GM18867 (cell line): Measurements from ENCODE around the gene RAD51B.
A peak's percentile ranks its signal among the peaks of the same experiment; 100 is the strongest.

Experiments
- ATAC-seq: cut with Tn5 transposase; IDR thresholded peaks from one replicate; pipeline ENCODE4 v1.9.1; 2021; ENCODE audit warnings: mild to moderate bottlenecking, moderate library complexity; ENCODE audit not compliant: unreplicated experiment

RAD51B gene

DNA sequence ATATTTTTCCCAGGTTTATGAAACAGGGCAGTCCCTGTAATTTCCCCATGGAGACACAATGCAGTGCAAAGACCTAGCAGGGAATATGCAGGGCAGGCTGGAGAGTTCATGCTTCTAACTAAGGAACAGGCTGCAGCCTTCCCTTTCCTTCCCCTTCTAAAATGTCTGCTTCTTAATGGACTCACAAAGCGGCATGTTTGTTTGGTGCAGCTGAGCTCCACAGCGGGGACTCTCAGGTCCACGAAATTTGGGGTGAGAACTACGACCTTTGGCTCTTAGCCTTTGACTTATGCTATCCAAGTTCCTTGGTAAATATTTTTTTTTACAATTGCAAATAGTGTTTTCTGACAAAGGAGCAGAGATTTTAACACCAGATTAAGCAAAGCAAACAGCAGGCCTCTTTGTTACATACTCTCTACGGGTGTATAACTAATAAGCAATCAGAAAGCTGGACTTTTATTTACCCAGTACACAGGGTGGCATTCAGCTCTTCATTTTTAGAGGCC is 649.7 kb downstream of the RAD51B start:
- no peak for ATAC-seq

DNA sequence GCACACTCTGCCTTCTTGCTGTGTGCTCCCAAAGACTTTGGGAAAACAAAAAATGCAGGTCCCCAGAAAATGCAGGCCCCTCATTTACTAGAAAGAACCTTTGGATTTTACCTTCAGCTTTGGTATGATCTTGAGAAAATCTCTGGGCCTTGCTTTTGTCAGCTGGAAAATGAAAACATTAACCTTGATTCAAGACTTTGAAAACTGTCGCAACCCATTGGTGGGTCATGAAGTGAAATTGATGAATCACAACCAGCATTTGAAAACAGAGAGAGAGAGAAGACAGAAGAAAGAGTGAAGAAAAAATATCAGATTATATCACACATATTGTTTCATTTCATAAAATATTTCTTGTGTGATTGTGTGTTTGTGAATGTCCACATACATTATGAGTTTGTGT is 650.8 kb downstream of the RAD51B start:
- ATAC-seq, result no peak

DNA sequence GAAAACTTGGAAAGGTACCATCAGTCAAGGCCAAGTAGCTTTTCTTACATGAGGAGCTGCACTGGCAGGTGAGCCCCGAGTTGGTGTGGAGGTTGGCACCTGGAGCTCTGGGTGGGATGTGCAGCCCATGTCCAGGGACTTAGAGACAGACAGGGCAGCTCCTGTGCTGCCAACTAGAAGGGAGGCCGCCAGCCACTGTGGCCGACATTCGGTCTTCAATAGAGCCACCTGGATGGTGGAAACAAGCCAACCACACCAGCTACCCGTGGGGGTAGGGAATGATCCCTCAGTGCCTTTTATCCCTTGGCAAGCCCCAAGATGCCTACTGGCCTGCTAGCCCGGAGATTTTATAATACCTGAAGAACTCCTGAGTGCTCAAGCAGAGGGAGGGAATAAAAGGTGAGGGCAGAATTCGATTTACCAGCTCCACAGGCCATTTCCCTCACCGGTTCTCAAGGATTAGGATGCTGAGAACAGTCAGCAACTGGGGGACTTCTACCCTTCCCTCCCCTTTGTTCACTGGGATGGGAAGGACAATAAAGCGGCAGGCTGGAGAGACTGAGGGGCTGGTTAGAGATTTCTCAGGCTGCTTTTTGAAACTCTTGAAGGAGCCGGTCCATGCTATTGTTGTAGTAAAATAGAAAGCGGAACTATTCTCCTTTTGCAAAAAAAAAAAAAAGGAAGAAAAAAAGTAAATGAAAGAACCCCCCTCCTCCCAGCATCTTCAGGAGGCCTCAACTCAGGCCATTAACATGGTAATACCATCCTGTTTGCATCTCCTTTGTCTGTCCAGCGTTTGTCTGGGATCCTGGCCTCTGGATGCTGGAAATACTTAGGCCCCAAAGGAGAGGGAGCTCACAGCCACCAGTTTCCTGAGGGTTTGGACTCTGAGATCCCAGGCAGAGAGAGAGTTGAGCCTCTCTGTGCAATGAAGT is 651.7 kb downstream of the RAD51B start:
- no peak for ATAC-seq

DNA sequence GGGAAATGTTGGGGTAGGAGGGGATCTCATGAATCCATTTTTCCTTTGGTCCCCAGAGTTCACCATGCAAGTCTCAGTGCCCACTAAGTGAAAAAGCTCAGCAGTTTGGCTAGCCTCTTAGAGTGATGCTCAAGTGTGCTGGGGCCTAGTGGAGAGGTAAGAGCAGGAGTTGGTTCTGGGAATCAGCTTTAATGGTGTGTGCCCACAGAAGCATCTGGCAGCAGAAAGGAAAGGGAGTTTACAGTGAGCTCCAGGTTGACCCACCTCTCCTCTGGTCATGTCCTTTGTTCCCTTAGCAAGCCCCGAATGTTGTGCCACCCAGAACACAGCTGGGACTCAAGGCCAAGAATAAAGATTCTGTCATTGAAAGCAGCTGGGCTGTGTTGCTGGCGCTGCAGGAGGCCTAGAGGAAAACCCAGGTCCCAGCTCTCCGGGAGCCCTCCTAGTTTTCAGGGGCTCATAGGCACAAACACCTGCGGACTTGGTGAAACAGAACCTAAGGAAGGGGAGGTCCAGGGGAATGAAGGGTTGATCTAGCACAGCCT is 652.5 kb downstream of the RAD51B start:
- ATAC-seq, result no peak

DNA sequence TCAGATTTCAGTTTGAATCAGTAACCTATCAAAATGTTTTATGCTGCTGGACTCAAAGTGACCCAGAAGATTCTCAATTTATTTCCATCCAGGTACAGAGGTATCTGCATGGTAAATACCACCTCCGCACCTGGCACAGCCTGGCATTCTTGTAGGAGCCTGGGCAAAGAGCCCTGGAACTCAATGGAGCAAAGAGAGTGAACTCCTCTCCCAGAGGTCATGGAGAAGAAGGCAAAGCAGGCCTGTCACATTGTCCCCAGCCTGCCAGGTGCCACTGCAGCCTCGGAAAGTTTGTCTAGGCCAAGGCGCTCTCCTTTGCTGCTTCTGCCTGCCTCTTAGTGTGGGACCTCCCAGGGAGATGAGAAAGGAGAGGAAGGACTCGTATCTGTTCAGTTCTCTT is 653.5 kb downstream of the RAD51B start:
- ATAC-seq, result no peak

DNA sequence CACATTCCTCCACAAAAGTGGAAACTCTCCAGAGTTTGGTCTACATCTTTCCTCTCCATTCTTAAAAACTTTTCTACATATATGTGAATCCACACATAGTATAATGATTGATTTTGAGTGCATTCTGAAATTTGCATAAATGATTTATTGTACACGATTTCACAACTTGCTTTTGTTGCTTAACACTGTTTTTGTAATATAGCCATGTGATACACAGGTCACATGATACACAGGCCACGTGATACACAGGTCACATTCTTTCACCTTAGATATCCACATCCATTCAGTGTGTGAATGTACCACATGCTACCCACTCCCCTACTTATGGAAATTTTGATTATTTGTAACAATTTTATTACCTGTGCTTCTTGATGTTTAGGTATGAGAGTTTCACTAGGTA is 654.2 kb downstream of the RAD51B start:
- ATAC-seq, result no peak

DNA sequence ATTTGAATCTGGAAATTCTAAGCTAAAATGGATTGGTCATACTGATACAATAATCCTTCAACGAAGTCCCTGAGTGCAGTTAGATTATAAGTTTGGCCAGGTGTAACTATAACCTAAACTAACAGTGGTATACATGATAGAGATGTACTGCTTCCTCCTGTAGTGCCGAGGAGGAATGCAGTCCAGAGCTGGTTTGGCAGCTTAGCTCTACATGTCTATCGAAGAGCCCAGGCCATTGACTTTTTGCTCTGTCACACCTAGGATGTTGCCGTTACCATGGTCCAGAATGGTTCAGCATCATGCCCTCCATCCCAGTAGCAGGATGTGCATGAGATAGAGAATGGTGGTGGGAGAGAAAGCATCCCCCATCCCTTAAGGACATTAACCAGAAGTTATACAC is 655.2 kb downstream of the RAD51B start:
- ATAC-seq, result no peak

DNA sequence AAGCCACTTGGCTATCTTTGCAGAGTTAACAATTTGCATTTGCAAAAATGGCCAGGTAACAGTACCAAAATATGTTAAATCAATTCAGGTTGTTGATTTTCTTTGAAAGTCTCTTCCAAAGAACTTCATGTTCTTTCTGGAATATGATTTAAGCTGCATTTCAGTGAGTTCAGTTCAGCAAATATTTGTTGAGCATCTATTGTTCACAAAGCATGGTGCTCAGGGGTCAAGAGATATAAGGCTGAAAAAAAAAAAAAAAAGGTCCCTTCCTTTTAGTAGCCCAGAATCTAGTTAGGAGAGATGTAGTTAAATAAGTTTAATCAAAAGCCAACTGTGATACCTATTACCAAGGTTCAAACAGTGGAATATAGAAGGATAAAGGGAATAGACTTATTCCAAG is 656.2 kb downstream of the RAD51B start:
- no peak for ATAC-seq

DNA sequence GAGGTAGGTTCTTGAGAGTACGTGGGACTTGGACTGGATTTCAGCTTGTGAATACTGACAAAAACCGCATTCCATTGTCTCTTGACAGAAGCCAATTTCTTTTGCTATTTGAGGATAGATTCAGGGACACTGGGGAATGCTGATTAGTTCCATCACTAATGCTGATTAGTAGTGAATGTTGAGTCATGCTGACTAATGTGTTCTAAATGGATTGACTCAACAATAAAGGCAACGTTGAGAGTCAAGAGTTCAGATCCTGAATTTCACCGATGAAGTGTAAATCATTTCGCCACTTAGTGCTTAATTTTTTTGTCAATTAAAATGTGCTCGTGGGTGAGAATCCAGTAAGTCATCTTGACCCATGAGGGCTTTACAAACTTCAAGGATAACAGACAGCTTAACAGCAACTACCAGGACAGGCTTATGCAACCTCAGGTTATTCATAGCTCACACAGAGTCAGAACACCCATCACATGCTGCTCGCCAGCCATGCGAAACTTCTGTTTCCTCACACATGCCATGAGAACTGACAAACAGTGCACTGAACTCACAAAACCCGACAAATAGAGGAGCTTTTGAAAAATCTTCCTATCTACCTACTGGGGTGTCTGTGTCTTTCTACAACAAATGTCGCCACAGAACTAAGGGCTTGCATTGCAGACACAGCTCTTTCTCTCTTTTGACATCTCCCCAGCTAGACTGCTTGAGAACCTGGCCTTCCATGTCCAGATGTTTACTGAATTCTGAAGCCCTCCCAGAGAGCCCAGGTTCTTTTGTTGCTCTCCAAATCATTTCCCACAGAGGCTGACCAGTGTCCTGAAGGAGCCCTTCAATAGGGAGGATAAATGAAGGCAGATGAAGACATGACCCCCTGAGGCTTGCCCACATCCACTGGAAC is 656.9 kb downstream of the RAD51B start:
- peak; percentile 88 for ATAC-seq

DNA sequence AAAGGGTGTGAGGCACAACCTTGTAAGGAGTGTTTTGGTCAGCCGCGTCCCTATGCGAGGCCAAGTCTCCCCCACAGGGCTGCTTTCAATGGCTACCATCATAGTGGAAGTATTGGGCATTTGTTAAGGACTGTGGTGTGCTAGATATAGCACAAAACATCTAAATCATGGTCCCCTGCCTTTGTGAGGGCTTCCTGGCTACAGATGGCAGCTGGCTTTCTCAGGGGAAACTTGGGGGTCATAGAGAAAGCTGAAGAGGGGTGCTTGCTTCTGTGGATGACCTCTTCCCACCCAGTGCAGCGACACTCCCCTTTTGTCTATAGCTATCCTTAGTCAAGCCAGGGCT is 657.5 kb downstream of the RAD51B start:
- ATAC-seq, result no peak

DNA sequence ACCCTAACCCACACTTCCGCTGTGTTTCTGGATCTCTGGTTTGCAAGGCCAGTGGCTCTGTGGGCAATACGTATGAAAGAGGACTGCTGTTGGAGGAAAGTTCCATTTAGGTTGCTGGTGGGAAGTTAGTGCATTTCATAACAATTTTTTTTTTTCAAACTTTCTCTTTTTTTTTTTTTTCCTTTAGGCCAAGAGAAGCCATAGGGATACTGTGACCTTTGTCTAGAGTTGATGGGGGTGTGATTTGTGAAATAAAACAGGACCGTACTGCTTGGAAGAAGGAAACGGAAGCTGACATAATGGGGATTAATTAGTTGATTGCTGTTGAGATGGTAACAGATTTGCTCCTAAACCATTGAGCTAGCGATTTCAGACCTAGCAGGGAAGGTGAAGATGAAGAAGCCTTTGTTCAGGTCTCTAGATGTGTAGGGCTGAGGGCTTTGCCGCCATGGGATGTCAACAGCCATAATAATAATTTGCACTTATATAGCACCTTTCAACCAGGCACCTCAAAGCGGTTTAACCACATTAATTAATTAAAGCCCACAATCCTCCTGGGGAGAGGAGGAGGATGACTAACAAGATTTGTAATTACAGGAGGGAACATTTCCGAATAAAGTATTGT is 658.0 kb downstream of the RAD51B start:
- no peak for ATAC-seq

DNA sequence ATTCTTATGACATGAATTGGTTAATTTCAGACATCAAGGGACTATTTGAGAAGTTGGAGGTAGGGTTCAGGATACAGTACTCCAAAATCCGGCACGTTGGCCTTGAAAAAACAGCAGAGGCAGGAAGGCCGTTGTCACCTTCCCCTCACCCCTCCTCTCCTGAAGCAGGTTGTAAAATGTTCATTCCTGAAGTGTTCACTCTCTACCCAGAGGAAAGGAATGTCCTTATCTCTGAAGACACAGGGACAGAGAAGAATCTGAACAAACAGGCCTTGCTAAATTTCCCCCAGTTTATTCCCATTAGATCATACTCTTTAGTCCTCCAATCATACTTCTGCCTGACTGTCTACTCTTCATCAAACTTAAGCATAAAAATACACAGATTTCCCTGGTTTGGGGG is 659.7 kb downstream of the RAD51B start:
- no peak for ATAC-seq

DNA sequence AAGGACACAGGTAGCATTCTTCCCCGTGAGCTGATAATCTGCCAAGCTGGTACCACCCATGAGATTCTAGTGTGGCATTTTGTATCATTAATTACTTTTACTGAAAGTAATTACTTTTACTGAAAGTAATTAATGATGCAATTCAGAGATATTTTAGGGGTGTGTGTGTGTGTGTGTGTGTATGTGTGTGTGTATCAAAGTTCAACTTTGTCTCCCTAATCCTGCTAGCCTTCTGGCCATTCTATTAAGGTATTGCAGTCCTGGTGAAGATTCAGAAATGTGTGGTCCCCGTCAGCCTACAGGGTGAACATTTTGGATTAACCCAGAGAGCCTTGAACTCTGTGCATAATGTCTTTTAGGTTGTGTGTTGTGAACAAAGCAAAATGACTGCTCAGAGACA is 662.4 kb downstream of the RAD51B start:
- ATAC-seq, result no peak

DNA sequence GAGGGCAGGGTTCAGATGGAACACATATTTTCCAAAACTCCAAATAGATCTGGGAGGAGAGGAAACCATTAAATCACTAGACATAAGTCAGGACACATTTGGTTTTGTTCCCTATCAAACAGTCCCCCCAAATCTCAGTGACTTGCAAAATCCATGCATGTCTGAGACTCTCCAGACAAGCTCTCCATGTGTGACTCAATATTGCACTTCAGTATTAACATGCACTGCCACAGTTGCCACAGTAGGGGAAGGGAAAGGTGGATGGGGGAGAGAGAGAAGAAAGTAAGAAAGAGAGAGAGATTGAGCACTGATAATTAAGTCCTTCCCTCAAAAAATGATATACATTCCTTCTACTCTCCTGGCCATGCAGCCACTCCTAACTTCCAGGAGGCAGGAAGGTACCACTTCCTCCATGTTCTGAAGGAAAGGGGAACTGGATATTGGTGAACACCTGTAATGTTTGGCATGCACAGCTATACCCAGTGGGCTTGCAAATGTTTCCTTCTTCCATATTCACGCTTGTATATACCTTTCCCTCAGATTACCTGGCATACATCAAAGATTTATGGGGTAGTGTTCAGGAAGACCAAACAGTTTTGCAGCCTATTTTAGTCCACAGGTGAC is 663.3 kb downstream of the RAD51B start:
- no peak for ATAC-seq

DNA sequence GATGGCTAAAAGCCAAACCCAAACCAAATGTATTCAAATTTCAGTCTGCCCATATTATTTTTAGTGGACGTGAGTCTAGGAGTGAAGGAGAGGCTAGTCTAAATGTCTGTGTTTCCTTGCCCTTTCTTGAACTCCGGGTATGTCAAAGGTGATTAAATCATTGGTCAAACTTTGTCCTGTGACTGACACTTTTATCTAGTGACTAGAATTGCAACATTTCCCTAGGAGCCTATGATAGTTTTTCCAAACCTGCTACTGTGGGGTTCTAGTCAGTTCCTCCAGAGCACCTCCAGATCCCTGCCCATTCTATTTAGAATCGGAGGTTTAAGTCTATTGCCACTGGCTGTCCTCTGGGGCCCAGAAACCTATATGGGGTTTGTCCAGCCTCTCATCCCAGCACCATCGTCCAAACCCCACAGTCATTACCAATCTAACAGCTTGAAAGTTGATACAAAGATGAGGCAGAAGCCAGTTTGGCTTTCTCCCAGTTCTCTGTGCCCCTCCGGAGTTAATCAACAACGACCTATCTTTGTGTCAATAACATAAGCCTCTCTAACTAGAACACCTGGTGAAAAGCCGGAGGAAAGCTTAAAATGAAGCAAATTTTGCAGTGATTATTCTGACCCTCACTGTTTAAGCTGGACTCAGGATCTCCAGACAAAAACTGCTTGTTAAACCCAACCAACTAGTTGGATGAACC is 666.6 kb downstream of the RAD51B start:
- no peak for ATAC-seq

DNA sequence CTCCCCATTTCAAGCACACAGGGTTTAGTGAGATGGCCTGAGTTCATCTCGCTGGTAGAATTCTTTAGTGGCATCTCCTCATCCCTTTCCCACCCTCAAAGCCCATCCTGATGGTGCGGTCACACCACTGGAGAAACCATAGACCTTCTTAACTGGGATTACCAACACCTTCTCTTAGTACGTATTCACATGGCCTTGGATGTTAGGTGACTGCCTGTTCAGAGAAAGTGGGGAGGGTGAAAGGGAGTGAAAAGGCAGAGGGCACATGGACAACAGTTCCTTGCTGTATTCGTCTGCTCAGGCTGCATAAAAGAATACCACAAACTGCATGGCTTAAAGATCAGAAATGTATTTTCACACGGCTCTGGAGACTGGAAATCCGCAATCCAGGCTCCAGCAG is 667.2 kb downstream of the RAD51B start:
- ATAC-seq, result no peak

DNA sequence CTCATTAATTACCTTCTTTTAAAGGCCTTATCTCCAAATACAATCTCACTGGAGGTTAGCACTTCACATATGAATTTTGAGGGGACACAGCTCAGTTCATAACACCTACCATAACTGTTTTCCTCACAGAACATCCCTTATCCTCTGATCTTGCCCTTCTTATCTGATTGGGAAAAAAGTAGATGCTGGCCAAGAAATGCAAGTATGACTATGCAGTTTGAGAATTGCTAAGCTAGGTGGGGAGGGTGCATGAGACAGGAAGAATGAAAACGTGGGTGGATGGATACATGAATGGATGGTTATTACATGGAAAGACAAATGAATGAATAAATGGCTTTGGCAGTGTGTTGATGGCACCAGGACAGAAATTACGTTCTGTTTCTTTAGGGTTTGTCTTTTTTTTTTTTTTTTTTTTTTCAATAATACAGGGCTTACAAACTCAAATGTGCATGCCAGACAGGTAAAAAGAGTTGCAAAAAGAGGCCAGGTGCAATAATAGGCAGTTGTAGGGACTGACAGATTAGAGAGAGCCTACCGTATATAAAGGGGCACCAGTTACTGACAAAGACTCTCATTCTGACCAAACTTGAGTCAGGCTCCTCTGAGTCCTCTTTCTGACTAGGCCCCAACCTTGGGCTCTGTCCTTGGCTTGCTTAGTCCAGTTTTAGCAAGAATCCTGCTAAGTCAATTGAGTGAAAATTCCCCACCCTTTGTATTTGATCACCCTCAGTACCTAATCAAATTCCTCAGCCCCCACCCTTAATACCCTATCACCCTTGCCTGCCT is 668.4 kb downstream of the RAD51B start:
- no peak for ATAC-seq

DNA sequence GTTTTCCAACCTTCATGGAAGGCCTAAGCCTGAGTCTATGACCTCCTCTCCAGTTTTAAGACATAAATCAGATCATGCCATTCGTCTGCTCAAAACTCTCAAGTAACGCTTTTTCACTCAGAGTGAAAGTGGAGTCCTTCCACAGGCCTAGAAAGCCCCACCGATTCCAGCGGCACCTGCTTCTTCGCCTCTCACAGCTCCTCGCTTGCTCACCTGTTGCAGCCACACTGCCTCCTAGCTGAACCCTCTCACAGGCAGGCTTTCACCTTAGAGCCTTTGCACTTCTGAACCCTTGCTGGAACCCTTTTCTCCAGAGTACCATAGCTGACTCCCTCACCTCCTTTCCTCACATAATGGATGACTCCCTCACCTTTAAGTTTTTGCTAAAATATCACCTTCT is 672.2 kb downstream of the RAD51B start:
- ATAC-seq, result no peak
